ENCODE measurements around the gene RPS6KL1. TPM values are rescaled to one million over a fixed set of nuclear protein-coding genes. Genes with fewer than 3 reads are reported as not detected.

Gene RPS6KL1
- total RNA-seq, 2 donors from 2014 or later, result 4.4 to 10.4 TPM

GRCh38 chr14:74911221-74911620 lies 11.8 kb downstream of the RPS6KL1 start:
- Mint-ChIP-seq H3K36me3 (ENCODE audit: low read depth) (peaks cover 7% of the 10 kb centered on the region), H3K4me3 (no peak overlapping the region), H3K4me1 (no peaks in the 10 kb centered on the region), H3K9me3 (no peaks in the 10 kb centered on the region), H3K27me3 (ENCODE audit: insufficient read depth) (no peaks in the 10 kb centered on the region), H3K27ac (no peak overlapping the region)
- no peak overlapping the region for H3K4me3 ChIP-seq (ENCODE audit: low read length)
- WGBS, 2 experiments (ENCODE audit: insufficient coverage in 1 of 2, insufficient read length in 1 of 2), result 82 to 92% methylated on average over 4 to 6 of the region's 6 CpGs
- TF ChIP-seq, protein P1, sequence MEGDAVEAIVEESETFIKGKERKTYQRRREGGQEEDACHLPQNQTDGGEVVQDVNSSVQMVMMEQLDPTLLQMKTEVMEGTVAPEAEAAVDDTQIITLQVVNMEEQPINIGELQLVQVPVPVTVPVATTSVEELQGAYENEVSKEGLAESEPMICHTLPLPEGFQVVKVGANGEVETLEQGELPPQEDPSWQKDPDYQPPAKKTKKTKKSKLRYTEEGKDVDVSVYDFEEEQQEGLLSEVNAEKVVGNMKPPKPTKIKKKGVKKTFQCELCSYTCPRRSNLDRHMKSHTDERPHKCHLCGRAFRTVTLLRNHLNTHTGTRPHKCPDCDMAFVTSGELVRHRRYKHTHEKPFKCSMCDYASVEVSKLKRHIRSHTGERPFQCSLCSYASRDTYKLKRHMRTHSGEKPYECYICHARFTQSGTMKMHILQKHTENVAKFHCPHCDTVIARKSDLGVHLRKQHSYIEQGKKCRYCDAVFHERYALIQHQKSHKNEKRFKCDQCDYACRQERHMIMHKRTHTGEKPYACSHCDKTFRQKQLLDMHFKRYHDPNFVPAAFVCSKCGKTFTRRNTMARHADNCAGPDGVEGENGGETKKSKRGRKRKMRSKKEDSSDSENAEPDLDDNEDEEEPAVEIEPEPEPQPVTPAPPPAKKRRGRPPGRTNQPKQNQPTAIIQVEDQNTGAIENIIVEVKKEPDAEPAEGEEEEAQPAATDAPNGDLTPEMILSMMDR (conservative IDR thresholded peaks at IDR 0.05), result no peak
- H3K36me3 ChIP-seq (ENCODE audit: control insufficient read depth, insufficient read depth, low read length), result peaks cover 8% of the 10 kb centered on the region
- H3K9ac ChIP-seq (ENCODE audit: extremely low read depth, low read length, poor library complexity, severe bottlenecking), result no peak overlapping the region
- no peaks in the 10 kb centered on the region for H3K27me3 ChIP-seq (ENCODE audit: control insufficient read depth, insufficient read depth, low read length, poor library complexity, severe bottlenecking)
- no peak overlapping the region for H3K27ac ChIP-seq (ENCODE audit: low read depth, low read length)
- no peaks in the 10 kb centered on the region for H3K4me1 ChIP-seq (ENCODE audit: control insufficient read depth, insufficient read depth, low read length)
- no peak for DNase-seq
- no peaks in the 10 kb centered on the region for H3K9me3 ChIP-seq (ENCODE audit: control insufficient read depth, low read length)

- H3K4me3 ChIP-seq (ENCODE audit: low read length), result no peak overlapping the region
- Mint-ChIP-seq H3K4me1 (no peaks in the 10 kb centered on the region), H3K27ac (no peak overlapping the region), H3K4me3 (no peak overlapping the region), H3K36me3 (ENCODE audit: low read depth) (peaks cover 4% of the 10 kb centered on the region), H3K27me3 (ENCODE audit: insufficient read depth) (no peaks in the 10 kb centered on the region), H3K9me3 (no peaks in the 10 kb centered on the region)
- no peak overlapping the region for H3K27ac ChIP-seq (ENCODE audit: low read depth, low read length)
- no peak overlapping the region for H3K9ac ChIP-seq (ENCODE audit: extremely low read depth, low read length, poor library complexity, severe bottlenecking)
- H3K36me3 ChIP-seq (ENCODE audit: control insufficient read depth, insufficient read depth, low read length), result peaks cover 8% of the 10 kb centered on the region
- TF ChIP-seq, protein P1 (conservative IDR thresholded peaks at IDR 0.05), result no peak
- WGBS, 2 experiments (ENCODE audit: insufficient coverage in 1 of 2, insufficient read length in 1 of 2), result 89 to 95% methylated on average over 7 to 10 of the region's 10 CpGs
- no peak for DNase-seq
- H3K9me3 ChIP-seq (ENCODE audit: control insufficient read depth, low read length), result no peaks in the 10 kb centered on the region
- H3K4me1 ChIP-seq (ENCODE audit: control insufficient read depth, insufficient read depth, low read length), result no peaks in the 10 kb centered on the region
- no peaks in the 10 kb centered on the region for H3K27me3 ChIP-seq (ENCODE audit: control insufficient read depth, insufficient read depth, low read length, poor library complexity, severe bottlenecking)
Observed at GRCh38 chr14:74910556-74910955, 12.5 kb downstream of the RPS6KL1 start.

GRCh38 chr14:74909911-74910310 lies 13.1 kb downstream of the RPS6KL1 start:
- no peak overlapping the region for H3K27ac Mint-ChIP-seq
- no peaks in the 10 kb centered on the region for H3K4me1 Mint-ChIP-seq
- TF ChIP-seq, protein P1 (conservative IDR thresholded peaks at IDR 0.05), result no peak
- no peak for DNase-seq
- Histone ChIP-seq H3K4me1 (ENCODE audit: control insufficient read depth, insufficient read depth, low read length) (no peaks in the 10 kb centered on the region), H3K27me3 (ENCODE audit: control insufficient read depth, insufficient read depth, low read length, poor library complexity, severe bottlenecking) (no peaks in the 10 kb centered on the region), H3K36me3 (ENCODE audit: control insufficient read depth, insufficient read depth, low read length) (peaks cover 10% of the 10 kb centered on the region), H3K9ac (ENCODE audit: extremely low read depth, low read length, poor library complexity, severe bottlenecking) (no peak overlapping the region), H3K27ac (ENCODE audit: low read depth, low read length) (no peak overlapping the region), H3K4me3 (ENCODE audit: low read length) (no peak overlapping the region), H3K9me3 (ENCODE audit: control insufficient read depth, low read length) (no peaks in the 10 kb centered on the region)
- no peaks in the 10 kb centered on the region for H3K9me3 Mint-ChIP-seq
- no peaks in the 10 kb centered on the region for H3K27me3 Mint-ChIP-seq (ENCODE audit: insufficient read depth)
- peaks cover 4% of the 10 kb centered on the region for H3K36me3 Mint-ChIP-seq (ENCODE audit: low read depth)
- no peak overlapping the region for H3K4me3 Mint-ChIP-seq
- WGBS, 2 experiments (ENCODE audit: insufficient coverage in 1 of 2, insufficient read length in 1 of 2), result 90 to 100% methylated on average over 4 to 10 of the region's 10 CpGs

All from endodermal cell (in vitro differentiated cells).